GM12872 (cell line): ENCODE measurements around the gene EMID1.

Source experiments
- CTCF ChIP-seq: IDR thresholded peaks from 3 replicates; pipeline ENCODE4 v1.5.1; 2011; ENCODE audit warnings: low read depth, mild to moderate bottlenecking, low read length, moderate library complexity; ENCODE audit not compliant: insufficient read depth

EMID1 gene

GRCh38 chr22:29308791-29309262, 103.1 kb downstream of the EMID1 start:
- TF ChIP-seq CTCF, result no peak
